A673 (cell line): ENCODE measurements around the gene BLCAP. TPM values are rescaled to one million over a fixed set of nuclear protein-coding genes. Genes with fewer than 3 reads are reported as not detected.
"Not testable (repeated sequence)": the region's sequence is repeated elsewhere in the genome, so short reads cannot be mapped to it uniquely, and the experiment has no call there.

Experiments
- Bru-seq: library from RNA; stranded (reverse); fragments of 400-500 nt; gene quantifications from one replicate; lab custom pipeline; 2021; lab: Mats Ljungman, UMichigan
- BruChase-seq, 2 experiments: library from RNA; stranded (reverse); fragments of 400-500 nt; gene quantifications; one replicate each; lab custom pipeline; 2021; lab: Mats Ljungman, UMichigan
- BruUV-seq: library from RNA; stranded (reverse); fragments of 400-500 nt; replicated peaks from 2 replicates; lab custom pipeline; 2021; lab: Mats Ljungman, UMichigan
- CTCF ChIA-PET: fragments of 300-600 bp; sonication (Branson Sonifier 250); formaldehyde crosslinking; loops from one replicate; lab custom pipeline; 2022; ENCODE audit warnings: antibody characterized with exemption; lab: Charles Lee
- POLR2A ChIA-PET: fragments of 300-600 bp; sonication (Branson Sonifier 250); formaldehyde crosslinking; loops from one replicate; lab custom pipeline; 2022; ENCODE audit warnings: antibody characterized with exemption; ENCODE audit not compliant: low non-redundant PET; lab: Charles Lee
- DNase-seq: peaks from one replicate; pipeline ENCODE4 v3.0.0-alpha.2; 2015; ENCODE audit warnings: low spot score
- H3K27ac ChIP-seq: fragments of 200-600 bp; sonication (generic); 2 replicates; pipeline ENCODE4 v1.5.1; 2016; ENCODE audit warnings: mixed run types, low read depth, mild to moderate bottlenecking, mixed read lengths, antibody characterized with exemption, low read length; ENCODE audit not compliant: poor library complexity, severe bottlenecking
- H3K27me3 ChIP-seq: fragments of 200-600 bp; sonication (generic); replicated peaks from 2 replicates; pipeline ENCODE4 v1.6.1; 2017; ENCODE audit warnings: mixed run types, low read depth, mild to moderate bottlenecking, mixed read lengths, antibody characterized with exemption, low read length; ENCODE audit not compliant: insufficient read depth, poor library complexity
- H3K36me3 ChIP-seq: fragments of 200-600 bp; sonication (generic); 2 replicates; pipeline ENCODE4 v1.6.1; 2016; ENCODE audit warnings: mixed run types, mild to moderate bottlenecking, mixed read lengths, antibody characterized with exemption, low read length; ENCODE audit not compliant: insufficient read depth, poor library complexity, severe bottlenecking
- H3K4me1 ChIP-seq: fragments of 200-600 bp; sonication (generic); 2 replicates; pipeline ENCODE4 v1.6.1; 2017; ENCODE audit warnings: mixed run types, mild to moderate bottlenecking, mixed read lengths, antibody characterized with exemption, low read length; ENCODE audit not compliant: insufficient read depth, poor library complexity, severe bottlenecking
- H3K4me3 ChIP-seq: fragments of 200-600 bp; sonication (generic); 2 replicates; pipeline ENCODE4 v1.5.1; 2016; ENCODE audit warnings: low read depth, mixed run types, mild to moderate bottlenecking, mixed read lengths, low read length; ENCODE audit not compliant: poor library complexity, severe bottlenecking
- H3K9me3 ChIP-seq: fragments of 200-600 bp; sonication (generic); 2 replicates; pipeline ENCODE4 v1.6.1; 2016; ENCODE audit warnings: mixed run types, low read depth, mild to moderate bottlenecking, mixed read lengths, antibody characterized with exemption, low read length; ENCODE audit not compliant: poor library complexity, severe bottlenecking
- EZH2 ChIP-seq: fragments of 200-600 bp; sonication (generic); IDR thresholded peaks from 2 replicates; pipeline ENCODE4 v1.6.1; 2017; ENCODE audit warnings: borderline replicate concordance, low read depth, mild to moderate bottlenecking, mixed read lengths, antibody characterized with exemption, low read length; ENCODE audit not compliant: poor library complexity, severe bottlenecking
- intact Hi-C: fragments of 100-400 bp; cut with micrococcal nuclease; formaldehyde crosslinking; loops from one replicate; pipeline ENCODE4 v1.10.0; 2022; ENCODE audit not compliant: unreplicated experiment
- long read RNA-seq: library from polyadenylated mRNA; stranded (forward); transcript quantifications from one replicate; pipeline ENCODE4 v2.0.0, GENCODE V29; 2022
- total RNA-seq: library from RNA; stranded (reverse); gene quantifications from 2 replicates; pipeline ENCODE4 v1.2.3, GENCODE V29; 2021
- TF ChIP-seq, protein P1 (sequence below): fragments of 300-800, 200-600 bp; sonication (generic); conservative IDR thresholded peaks from 2 replicates; pipeline ENCODE4 v1.5.1; 2017; ENCODE audit warnings: low read depth, mild to moderate bottlenecking, antibody characterized with exemption, low read length, moderate library complexity, mixed read lengths

The BLCAP gene, protein sequence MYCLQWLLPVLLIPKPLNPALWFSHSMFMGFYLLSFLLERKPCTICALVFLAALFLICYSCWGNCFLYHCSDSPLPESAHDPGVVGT
- total RNA-seq, result 33.0 and 39.9 TPM in 2 replicates
- Bru-seq, nascent RNA, result percentile 77 among the genes with signal in this experiment
- BruChase-seq, experiment 1, labeled RNA remaining after a 2-hour chase, result percentile 95 among the genes with signal in this experiment
- percentile 94 among the genes with signal in this experiment for BruChase-seq, experiment 2, labeled RNA remaining after a 6-hour chase
- long read RNA-seq, transcript BLCAP-215 (2 exons, 2,017 nt), result major isoform, 64 of 69 reads
- long read RNA-seq, partial matches to known transcripts, result 0 of 69 reads
- long read RNA-seq, other reads (novel, unspliced or antisense), result 5 of 69 reads

- Histone ChIP-seq H3K9me3 (no peaks in the 10 kb centered on the region), H3K27me3 (no peaks in the 10 kb centered on the region), H3K36me3 (no peaks in the 10 kb centered on the region), H3K27ac (peak within 1 kb of the TSS; percentile 100), H3K4me3 (peak within 1 kb of the TSS; percentile 89), H3K4me1 (peaks cover 16% of the 10 kb centered on the region)
- no TSS peak for BruUV-seq
- CTCF ChIA-PET, result interaction anchor here (0.6 kb wide), 2 partner anchors 268 to 915 kb away, joined by 3 read pairs; no protein-coding TSS in a partner anchor
- POLR2A ChIA-PET, result interaction anchor here (0.5 kb wide), 1 partner anchor 545 kb away, joined by 4 read pairs; no protein-coding TSS in a partner anchor
- DNase-seq, result peak; percentile 92
- intact Hi-C loops, result loop anchor here (10.0 kb wide), 1 partner anchor 143 kb away; no protein-coding TSS in a partner anchor
- TF ChIP-seq EZH2, result no peak
- TF ChIP-seq, protein P1, sequence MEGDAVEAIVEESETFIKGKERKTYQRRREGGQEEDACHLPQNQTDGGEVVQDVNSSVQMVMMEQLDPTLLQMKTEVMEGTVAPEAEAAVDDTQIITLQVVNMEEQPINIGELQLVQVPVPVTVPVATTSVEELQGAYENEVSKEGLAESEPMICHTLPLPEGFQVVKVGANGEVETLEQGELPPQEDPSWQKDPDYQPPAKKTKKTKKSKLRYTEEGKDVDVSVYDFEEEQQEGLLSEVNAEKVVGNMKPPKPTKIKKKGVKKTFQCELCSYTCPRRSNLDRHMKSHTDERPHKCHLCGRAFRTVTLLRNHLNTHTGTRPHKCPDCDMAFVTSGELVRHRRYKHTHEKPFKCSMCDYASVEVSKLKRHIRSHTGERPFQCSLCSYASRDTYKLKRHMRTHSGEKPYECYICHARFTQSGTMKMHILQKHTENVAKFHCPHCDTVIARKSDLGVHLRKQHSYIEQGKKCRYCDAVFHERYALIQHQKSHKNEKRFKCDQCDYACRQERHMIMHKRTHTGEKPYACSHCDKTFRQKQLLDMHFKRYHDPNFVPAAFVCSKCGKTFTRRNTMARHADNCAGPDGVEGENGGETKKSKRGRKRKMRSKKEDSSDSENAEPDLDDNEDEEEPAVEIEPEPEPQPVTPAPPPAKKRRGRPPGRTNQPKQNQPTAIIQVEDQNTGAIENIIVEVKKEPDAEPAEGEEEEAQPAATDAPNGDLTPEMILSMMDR, result no peak
Observed at GRCh38 chr20:37527638-37528445, at the start of gene BLCAP. Gene BLCAP, minus strand, starts transcription at chr20:37527876. Its CDS starts 8,702 bp downstream, at chr20:37519174.

DNA sequence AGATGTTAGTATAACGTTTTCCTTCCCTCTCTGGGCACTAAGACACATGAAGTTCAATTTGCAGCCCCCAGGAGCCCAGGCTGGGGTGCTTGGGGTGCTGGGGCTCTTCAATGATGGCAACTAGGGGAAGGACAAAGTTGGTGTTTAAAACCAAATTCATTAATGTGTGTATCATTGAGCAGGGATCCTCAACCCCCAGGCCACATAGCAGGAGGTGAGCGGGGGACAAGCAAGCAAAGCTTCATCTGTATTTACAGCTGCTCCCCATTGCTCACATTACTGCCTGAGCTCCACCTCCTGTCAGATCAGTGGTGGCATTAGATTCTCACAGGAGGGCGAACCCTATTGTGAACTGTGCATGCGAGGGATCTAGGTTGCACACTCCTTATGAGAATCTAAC lies 49.8 kb upstream of the BLCAP start:
- H3K4me1 ChIP-seq, CTCF ChIA-PET: not testable (repeated sequence)

GRCh38 chr20:37576911-37577310 lies 49.2 kb upstream of the BLCAP start:
- intact Hi-C loops, result no loop called here
- H3K4me3 ChIP-seq, result no peak overlapping the region
- POLR2A ChIA-PET, result no interaction called here
- no TSS peak for BruUV-seq
- H3K4me1 ChIP-seq, result no peaks in the 10 kb centered on the region
- no peak for TF ChIP-seq EZH2
- TF ChIP-seq, protein P1, result no peak
- CTCF ChIA-PET, result interaction anchor here (0.6 kb wide), 1 partner anchor 416 kb away, joined by 6 read pairs; no protein-coding TSS in a partner anchor
- no peaks in the 10 kb centered on the region for H3K36me3 ChIP-seq
- no peak for DNase-seq
- H3K9me3 ChIP-seq, result no peaks in the 10 kb centered on the region
- no peaks in the 10 kb centered on the region for H3K27me3 ChIP-seq
- H3K27ac ChIP-seq, result no peak overlapping the region

More for the DNA sequence above, 49.8 kb upstream of the BLCAP start:
- H3K27ac ChIP-seq, H3K9me3 ChIP-seq, BruUV-seq, POLR2A ChIA-PET, H3K4me3 ChIP-seq, DNase-seq, H3K27me3 ChIP-seq, intact Hi-C loops, H3K36me3 ChIP-seq: not testable (repeated sequence)
